BE2C (cell line): ENCODE results near the gene KIF19.

Source experiments
- DNase-seq: peaks from one replicate; pipeline ENCODE4 v3.0.0-alpha.2; 2020
- H3K27me3 ChIP-seq: fragments of 250-450 bp; sonication (Bioruptor Pico); 2 replicates; pipeline ENCODE4 v1.5.1; 2020; ENCODE audit warnings: mild to moderate bottlenecking
- H3K36me3 ChIP-seq: fragments of 250-450 bp; sonication (Bioruptor Pico); 2 replicates; pipeline ENCODE4 v1.5.1; 2020; ENCODE audit warnings: mild to moderate bottlenecking
- H3K4me1 ChIP-seq: fragments of 250-450 bp; sonication (Bioruptor Pico); 2 replicates; pipeline ENCODE4 v1.5.1; 2020
- H3K4me3 ChIP-seq: 2 replicates; pipeline ENCODE4 v1.5.1; 2011; ENCODE audit warnings: low read depth, low read length
- H3K9me3 ChIP-seq: fragments of 250-450 bp; sonication (Bioruptor Pico); 2 replicates; pipeline ENCODE4 v1.5.1; 2020
- CTCF ChIP-seq: IDR thresholded peaks from 2 replicates; pipeline ENCODE4 v1.5.1; 2012; ENCODE audit warnings: mild to moderate bottlenecking, low read depth, low read length

Gene KIF19

GRCh38 chr17:74339537-74340195, 13.6 kb downstream of the KIF19 start:
- Histone ChIP-seq H3K4me3 (no peak overlapping the region), H3K27me3 (peaks cover 21% of the 10 kb centered on the region), H3K4me1 (no peaks in the 10 kb centered on the region), H3K9me3 (no peaks in the 10 kb centered on the region), H3K36me3 (no peaks in the 10 kb centered on the region)
- TF ChIP-seq CTCF: no peak
- no peak for DNase-seq

GRCh38 chr17:74340470-74341023, 14.5 kb downstream of the KIF19 start:
- no peaks in the 10 kb centered on the region for H3K9me3 ChIP-seq
- H3K36me3 ChIP-seq: no peaks in the 10 kb centered on the region
- no peaks in the 10 kb centered on the region for H3K4me1 ChIP-seq
- H3K4me3 ChIP-seq: no peak overlapping the region
- peaks cover 29% of the 10 kb centered on the region for H3K27me3 ChIP-seq
- no peak for DNase-seq
- TF ChIP-seq CTCF: no peak

GRCh38 chr17:74342224-74342623, 16.2 kb downstream of the KIF19 start:
- no peak for TF ChIP-seq CTCF
- no peak overlapping the region for H3K4me3 ChIP-seq
- DNase-seq: no peak
- peaks cover 40% of the 10 kb centered on the region for H3K27me3 ChIP-seq
- H3K36me3 ChIP-seq: no peaks in the 10 kb centered on the region
- H3K4me1 ChIP-seq: no peaks in the 10 kb centered on the region
- no peaks in the 10 kb centered on the region for H3K9me3 ChIP-seq

- Histone ChIP-seq H3K27me3 (peaks cover 45% of the 10 kb centered on the region), H3K9me3 (no peaks in the 10 kb centered on the region), H3K4me1 (no peaks in the 10 kb centered on the region), H3K4me3 (no peak overlapping the region), H3K36me3 (no peaks in the 10 kb centered on the region)
- no peak for TF ChIP-seq CTCF
- DNase-seq: no peak
Observed at GRCh38 chr17:74343121-74343520, 17.1 kb downstream of the KIF19 start.

- TF ChIP-seq CTCF: no peak
- no peak for DNase-seq
Observed at GRCh38 chr17:74343526-74344284, 17.7 kb downstream of the KIF19 start.

GRCh38 chr17:74344658-74345057, 18.6 kb downstream of the KIF19 start:
- Histone ChIP-seq H3K27me3 (peaks cover 51% of the 10 kb centered on the region), H3K4me3 (no peak overlapping the region), H3K9me3 (no peaks in the 10 kb centered on the region), H3K4me1 (no peaks in the 10 kb centered on the region), H3K36me3 (no peaks in the 10 kb centered on the region)
- no peak for DNase-seq
- TF ChIP-seq CTCF: no peak

More at GRCh38 chr17:74343526-74344284, 17.7 kb downstream of the KIF19 start:
- Histone ChIP-seq H3K36me3 (no peaks in the 10 kb centered on the region), H3K4me1 (no peaks in the 10 kb centered on the region), H3K4me3 (no peak overlapping the region), H3K27me3 (peaks cover 46% of the 10 kb centered on the region), H3K9me3 (no peaks in the 10 kb centered on the region)
